ENCODE data around the gene MXD4.

The MXD4 gene

GRCh38 chr4:2274320-2275043 lies 12.6 kb upstream of the MXD4 start:
- no peak for DNase-seq

- DNase-seq = no peak
These were observed 11.9 kb upstream of the MXD4 start for GRCh38 chr4:2273657-2274319.

- no peak for DNase-seq
These were observed 11.3 kb upstream of the MXD4 start for GRCh38 chr4:2273221-2273620.

GRCh38 chr4:2272828-2273120 lies 10.9 kb upstream of the MXD4 start:
- no peak for DNase-seq

- no peak for DNase-seq
These were observed 10.3 kb upstream of the MXD4 start for GRCh38 chr4:2272026-2272827.

- DNase-seq = no peak
These were observed 9.5 kb upstream of the MXD4 start for GRCh38 chr4:2271279-2272025.

GRCh38 chr4:2270341-2271165 lies 8.6 kb upstream of the MXD4 start:
- DNase-seq = no peak

GRCh38 chr4:2269618-2270163 lies 7.8 kb upstream of the MXD4 start:
- DNase-seq = no peak

GRCh38 chr4:2269206-2269531 lies 7.3 kb upstream of the MXD4 start:
- DNase-seq = no peak

- no peak for DNase-seq
These were observed 6.7 kb upstream of the MXD4 start for GRCh38 chr4:2268357-2269205.

GRCh38 chr4:2267841-2268240 lies 5.9 kb upstream of the MXD4 start:
- no peak for DNase-seq

- DNase-seq = no peak
These were observed 5.5 kb upstream of the MXD4 start for GRCh38 chr4:2267320-2267811.

- no peak for DNase-seq
These were observed 4.9 kb upstream of the MXD4 start for GRCh38 chr4:2266821-2267220.

- DNase-seq = no peak
These were observed 4.3 kb upstream of the MXD4 start for GRCh38 chr4:2266181-2266580.

- no peak for DNase-seq
These were observed 3.5 kb upstream of the MXD4 start for GRCh38 chr4:2265113-2266110.

GRCh38 chr4:2264481-2265041 lies 2.7 kb upstream of the MXD4 start:
- DNase-seq = no peak

GRCh38 chr4:2263926-2264321 lies 2.0 kb upstream of the MXD4 start:
- no peak for DNase-seq

- DNase-seq = no peak
These were observed 988 bp upstream of the MXD4 start for GRCh38 chr4:2262944-2263250.

GRCh38 chr4:2262145-2262943 lies 435 bp upstream of the MXD4 start:
- peak; percentile 98 for DNase-seq

Data from activated naive CD4-positive, alpha-beta T cell treated with Interleukin-2 at 50 U/mL for 16 hours (primary cell).